ENCODE results near the gene CDH11. TPM values are rescaled to one million over a fixed set of nuclear protein-coding genes. Genes with fewer than 3 reads are reported as not detected.

The CDH11 gene, protein sequence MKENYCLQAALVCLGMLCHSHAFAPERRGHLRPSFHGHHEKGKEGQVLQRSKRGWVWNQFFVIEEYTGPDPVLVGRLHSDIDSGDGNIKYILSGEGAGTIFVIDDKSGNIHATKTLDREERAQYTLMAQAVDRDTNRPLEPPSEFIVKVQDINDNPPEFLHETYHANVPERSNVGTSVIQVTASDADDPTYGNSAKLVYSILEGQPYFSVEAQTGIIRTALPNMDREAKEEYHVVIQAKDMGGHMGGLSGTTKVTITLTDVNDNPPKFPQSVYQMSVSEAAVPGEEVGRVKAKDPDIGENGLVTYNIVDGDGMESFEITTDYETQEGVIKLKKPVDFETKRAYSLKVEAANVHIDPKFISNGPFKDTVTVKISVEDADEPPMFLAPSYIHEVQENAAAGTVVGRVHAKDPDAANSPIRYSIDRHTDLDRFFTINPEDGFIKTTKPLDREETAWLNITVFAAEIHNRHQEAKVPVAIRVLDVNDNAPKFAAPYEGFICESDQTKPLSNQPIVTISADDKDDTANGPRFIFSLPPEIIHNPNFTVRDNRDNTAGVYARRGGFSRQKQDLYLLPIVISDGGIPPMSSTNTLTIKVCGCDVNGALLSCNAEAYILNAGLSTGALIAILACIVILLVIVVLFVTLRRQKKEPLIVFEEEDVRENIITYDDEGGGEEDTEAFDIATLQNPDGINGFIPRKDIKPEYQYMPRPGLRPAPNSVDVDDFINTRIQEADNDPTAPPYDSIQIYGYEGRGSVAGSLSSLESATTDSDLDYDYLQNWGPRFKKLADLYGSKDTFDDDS
- total RNA-seq (not detected), polyA plus RNA-seq (not detected), total RNA-seq (0 to 0.26 (median 0) reads per million in 6 experiments)

DNA sequence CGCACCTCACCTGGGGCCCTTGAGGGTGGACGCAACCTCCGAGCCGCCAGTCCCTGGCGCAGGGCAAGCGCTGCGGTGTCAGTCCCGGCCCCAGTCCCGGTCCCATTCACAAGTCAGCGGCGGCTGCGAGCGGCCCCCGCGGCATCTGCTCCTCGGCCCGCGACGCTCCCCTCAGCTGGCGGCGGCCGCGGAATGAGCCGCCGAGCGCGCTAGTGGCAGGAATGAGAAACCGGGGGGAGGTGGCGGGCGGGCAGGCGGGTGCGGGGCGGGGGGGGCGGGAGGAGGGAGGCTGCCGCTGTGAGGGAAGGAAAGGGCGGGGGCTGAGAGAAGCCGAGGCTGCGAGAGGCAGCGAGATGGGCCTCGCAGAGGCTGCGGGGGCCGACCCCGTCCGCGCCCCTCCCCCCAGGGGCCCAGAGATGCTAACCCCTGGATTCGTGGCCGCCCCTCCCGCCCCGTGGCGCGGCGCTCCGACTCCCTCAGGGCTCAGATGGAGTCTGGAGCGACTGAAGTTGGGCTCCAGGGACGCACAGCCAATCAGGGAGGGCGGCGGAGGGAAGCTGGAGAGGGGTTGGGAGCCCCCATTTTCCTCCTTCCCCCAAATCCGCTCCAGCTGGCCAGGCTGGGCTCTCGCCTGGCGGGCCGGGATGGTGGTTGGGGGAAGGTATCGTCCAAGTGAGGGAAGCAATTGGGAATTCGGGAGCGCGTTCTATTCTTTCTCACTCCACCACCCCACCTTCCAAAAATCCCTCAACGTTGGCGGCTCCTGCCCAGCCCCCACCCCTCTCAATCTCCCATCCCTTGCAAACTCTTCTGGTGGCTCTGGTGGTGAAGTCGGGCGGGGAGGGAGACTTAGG is at the start of gene CDH11:
TSS of gene CDH11 (minus strand) at position 194 of the 854 bp plus-strand sequence. CDS start 117,194 bp downstream, outside the sequence.
- Mint-ChIP-seq H3K27me3 (peaks cover 14 to 51% (median 35%) of the 10 kb centered on the region in 5 donors), H3K9me3 (peaks cover 0 to 15% (median 0%) of the 10 kb centered on the region in 9 donors), H3K4me3 (no peak within 1 kb of the TSS), H3K4me1 (peaks cover 0 to 4% (median 0%) of the 10 kb centered on the region in 4 donors), H3K36me3 (peaks cover 0 to 8% (median 0%) of the 10 kb centered on the region in 3 donors), H3K27ac (no peak within 1 kb of the TSS)
- ATAC-seq (no peak), DNase-seq (no peak)
- POLR2A ChIA-PET = no interaction called here

DNA sequence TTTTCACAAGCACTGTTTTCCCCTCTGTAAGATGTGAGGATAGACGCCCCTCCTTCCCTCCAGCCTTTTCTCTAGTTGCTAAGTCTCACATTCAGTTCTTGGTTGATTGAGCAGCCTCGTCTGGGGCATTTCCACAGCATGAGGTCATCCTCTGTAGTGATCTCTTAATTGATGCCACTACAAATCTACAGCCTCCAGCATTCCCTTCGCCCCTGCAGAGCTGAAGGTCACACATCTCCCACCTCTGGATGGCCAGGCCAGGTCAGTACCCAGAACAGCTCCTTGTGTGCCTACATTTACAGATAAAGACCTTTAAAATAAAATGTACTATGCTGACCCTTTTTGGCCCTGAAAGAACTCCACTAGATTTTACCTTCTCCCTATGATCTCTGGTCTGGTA is 32.5 kb upstream of the CDH11 start:
- Mint-ChIP-seq H3K27me3 (no peaks in the 10 kb centered on the region), H3K36me3 (no peaks in the 10 kb centered on the region), H3K4me3 (no peak overlapping the region), H3K4me1 (no peaks in the 10 kb centered on the region), H3K27ac (no peak overlapping the region), H3K9me3 (peaks cover 4 to 21% (median 5%) of the 10 kb centered on the region in 9 donors)
- ATAC-seq (no peak), DNase-seq (no peak)
- POLR2A ChIA-PET = no interaction called here

DNA sequence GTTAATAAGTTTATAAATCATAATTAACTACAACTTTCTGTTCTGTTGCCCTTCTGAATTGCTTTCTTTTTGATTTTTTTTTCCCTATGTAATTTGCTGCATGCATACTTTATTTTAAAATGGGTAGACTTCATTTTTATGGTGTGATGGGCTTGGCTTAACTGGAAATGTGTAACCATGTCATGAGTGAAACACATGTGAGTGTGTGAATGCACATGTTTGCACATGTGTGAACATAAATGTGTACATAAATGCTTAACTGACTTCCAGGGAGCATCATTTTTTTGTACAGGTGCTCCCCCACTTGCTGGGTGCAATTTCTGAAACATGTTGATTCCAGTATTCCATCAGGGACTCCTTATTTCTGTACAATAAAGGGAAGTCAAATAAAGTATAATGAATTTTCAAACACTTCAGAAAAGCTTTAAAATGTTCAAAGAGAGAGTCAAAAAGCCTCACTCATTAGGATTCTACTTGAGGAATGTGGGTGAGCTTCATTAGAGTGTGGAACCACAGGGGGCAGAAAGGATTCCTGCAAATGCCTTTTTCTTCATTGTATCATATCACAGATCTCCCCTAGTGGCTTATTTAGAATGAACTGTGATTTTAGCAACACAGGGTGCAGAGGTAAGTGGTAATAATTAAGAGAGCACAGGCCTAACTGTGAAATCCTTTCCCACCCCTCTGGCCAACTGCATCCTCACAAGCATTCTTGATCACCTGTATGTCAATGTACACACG is 31.7 kb upstream of the CDH11 start:
- peaks cover 4 to 27% (median 7%) of the 10 kb centered on the region in 9 donors for H3K9me3 Mint-ChIP-seq
- DNase-seq (no peak), ATAC-seq (no peak)
- POLR2A ChIA-PET = no interaction called here
- no peaks in the 10 kb centered on the region for H3K27me3 Mint-ChIP-seq
- H3K4me1 Mint-ChIP-seq = no peaks in the 10 kb centered on the region
- H3K36me3 Mint-ChIP-seq = no peaks in the 10 kb centered on the region
- H3K27ac Mint-ChIP-seq = no peak overlapping the region
- H3K4me3 Mint-ChIP-seq = no peak overlapping the region

DNA sequence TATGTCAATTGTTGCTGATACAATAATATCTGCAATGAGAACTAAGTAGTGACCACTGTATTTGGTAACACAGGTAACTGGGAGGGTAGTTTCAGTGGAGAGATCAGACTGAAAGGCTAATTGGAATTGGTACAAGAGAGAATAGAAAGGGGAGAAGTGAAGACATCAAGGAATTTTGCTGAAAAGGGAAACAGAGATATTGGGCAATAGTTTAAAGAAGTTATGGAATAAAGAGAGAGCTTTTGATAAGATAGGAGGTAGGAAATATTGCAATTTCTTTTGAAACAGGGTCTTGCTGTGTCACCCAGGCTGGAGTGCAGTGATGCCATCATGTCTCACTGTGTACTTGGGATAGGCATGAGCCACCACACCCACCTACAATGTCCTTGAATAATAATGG is 26.9 kb upstream of the CDH11 start:
- DNase-seq = no peak
- Mint-ChIP-seq H3K27me3 (peaks cover 0 to 7% (median 0%) of the 10 kb centered on the region in 5 donors), H3K4me1 (no peaks in the 10 kb centered on the region), H3K4me3 (no peak overlapping the region), H3K36me3 (no peaks in the 10 kb centered on the region), H3K9me3 (peaks cover 0 to 31% (median 9%) of the 10 kb centered on the region in 9 donors), H3K27ac (no peak overlapping the region)
- POLR2A ChIA-PET = no interaction called here
- no peak for ATAC-seq

DNA sequence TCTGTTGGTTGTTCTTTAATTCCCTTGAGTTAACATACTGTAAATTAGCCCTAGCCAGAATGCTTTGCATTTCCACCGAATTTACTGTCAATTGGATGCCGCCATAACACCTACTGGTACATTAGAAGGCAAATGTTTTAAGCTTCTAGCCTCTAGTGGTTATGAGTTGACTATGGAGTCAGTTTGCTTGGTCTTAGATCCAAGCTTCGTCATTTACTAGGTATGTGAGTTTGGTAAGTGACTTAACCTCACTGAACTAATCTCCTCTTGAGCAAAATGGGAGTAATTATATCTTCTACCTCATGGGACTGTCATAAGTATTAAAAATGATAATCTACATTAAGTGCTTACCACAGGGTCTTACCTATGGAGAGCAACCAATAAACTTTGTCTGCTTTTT is 20.4 kb upstream of the CDH11 start:
- H3K4me3 Mint-ChIP-seq = no peak overlapping the region
- ATAC-seq (no peak), DNase-seq (no peak)
- no peak overlapping the region for H3K27ac Mint-ChIP-seq
- peaks cover 0 to 21% (median 8%) of the 10 kb centered on the region in 9 donors for H3K9me3 Mint-ChIP-seq
- H3K4me1 Mint-ChIP-seq = no peaks in the 10 kb centered on the region
- POLR2A ChIA-PET = no interaction called here
- H3K36me3 Mint-ChIP-seq = no peaks in the 10 kb centered on the region
- H3K27me3 Mint-ChIP-seq = peaks cover 0 to 3% (median 0%) of the 10 kb centered on the region in 5 donors

DNA sequence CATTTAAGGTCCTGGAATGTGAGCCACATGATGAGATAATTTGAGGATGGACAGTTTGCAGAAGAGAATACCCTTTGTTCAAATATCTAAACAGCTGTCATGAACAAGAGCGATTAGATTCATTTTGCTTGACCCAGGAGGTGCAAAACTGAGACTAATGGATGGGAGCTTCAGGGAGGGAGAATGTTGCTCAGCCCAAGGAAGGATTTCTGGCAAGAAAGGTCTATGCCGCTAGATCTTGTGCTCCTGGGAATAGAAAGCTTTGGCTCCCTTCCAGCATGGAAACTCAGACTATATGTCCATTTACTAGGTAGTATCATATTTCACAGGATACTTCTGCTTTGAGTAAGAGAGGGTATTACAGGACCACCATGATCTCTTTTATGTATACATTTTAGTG is 14.8 kb upstream of the CDH11 start:
- POLR2A ChIA-PET = no interaction called here
- Mint-ChIP-seq H3K4me3 (no peak overlapping the region), H3K4me1 (no peaks in the 10 kb centered on the region), H3K36me3 (peaks cover 0 to 6% (median 0%) of the 10 kb centered on the region in 3 donors), H3K27me3 (peaks cover 0 to 3% (median 0%) of the 10 kb centered on the region in 5 donors), H3K9me3 (peaks cover 0 to 9% (median 2%) of the 10 kb centered on the region in 9 donors), H3K27ac (no peak overlapping the region)
- ATAC-seq (no peak), DNase-seq (no peak)

DNA sequence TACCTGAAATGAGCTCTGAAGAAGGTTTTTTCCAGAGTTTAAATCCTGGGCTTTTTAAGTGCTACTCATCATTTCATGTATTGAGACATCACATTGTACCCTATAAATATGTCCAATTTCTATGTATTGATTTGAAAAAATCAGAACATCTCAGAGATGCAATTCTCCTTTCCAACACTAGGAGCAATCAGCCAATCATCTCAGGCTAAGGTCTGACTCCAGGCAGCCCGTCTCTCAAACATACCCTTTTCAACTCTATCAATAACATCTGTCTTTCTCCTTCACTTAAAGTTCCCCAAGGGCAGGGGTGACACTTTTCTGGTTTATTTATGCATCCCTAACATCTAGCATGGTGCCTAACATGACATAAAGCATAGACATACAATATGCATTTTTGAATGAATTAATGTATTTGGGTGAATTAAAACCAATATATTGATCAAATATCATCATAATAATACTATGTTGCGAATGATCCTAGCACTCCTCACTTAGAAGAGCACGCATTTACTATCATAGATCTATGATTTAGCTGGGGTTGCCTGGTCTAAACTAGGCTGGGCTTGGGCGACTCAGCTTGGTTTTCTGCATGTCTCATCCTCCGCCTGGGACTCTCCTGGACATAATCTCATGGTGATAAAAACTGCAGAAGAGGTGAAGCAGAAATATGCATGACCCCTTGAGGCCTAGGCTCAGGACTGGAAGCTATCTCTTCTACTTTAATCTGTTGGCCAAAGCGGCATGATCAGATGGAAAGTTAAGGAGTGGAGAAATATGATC is 5.2 kb upstream of the CDH11 start:
- peaks cover 6 to 22% (median 17%) of the 10 kb centered on the region in 5 donors for H3K27me3 Mint-ChIP-seq
- no peak overlapping the region for H3K4me3 Mint-ChIP-seq
- peaks cover 0 to 13% (median 0%) of the 10 kb centered on the region in 3 donors for H3K36me3 Mint-ChIP-seq
- no peak overlapping the region for H3K27ac Mint-ChIP-seq
- H3K9me3 Mint-ChIP-seq = peaks cover 0 to 11% (median 4%) of the 10 kb centered on the region in 9 donors
- ATAC-seq = no peak
- DNase-seq = no peak
- H3K4me1 Mint-ChIP-seq = peaks cover 0 to 2% (median 0%) of the 10 kb centered on the region in 4 donors
- POLR2A ChIA-PET = no interaction called here

DNA sequence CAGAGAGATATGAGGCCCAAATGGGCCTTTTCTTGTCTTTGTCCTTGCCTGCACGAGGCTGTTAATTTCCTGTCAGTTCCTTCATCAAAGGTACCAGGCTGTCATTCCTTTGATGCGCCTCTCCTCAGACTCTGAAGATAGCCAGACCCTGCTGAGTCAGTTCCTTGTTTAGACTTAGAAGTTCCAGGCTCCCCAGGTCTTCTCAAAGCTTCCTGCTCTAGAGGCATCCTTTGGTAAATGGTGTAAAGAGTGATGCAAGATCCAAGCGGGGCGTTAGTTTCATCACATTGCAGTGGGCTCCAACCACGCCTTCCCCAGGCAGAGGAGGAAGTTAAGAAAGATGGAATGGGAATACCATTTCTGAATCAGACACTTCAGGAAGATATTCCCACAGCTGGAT is 4.0 kb upstream of the CDH11 start:
- Mint-ChIP-seq H3K27ac (no peak overlapping the region), H3K36me3 (peaks cover 0 to 8% (median 0%) of the 10 kb centered on the region in 3 donors), H3K27me3 (peaks cover 6 to 22% (median 17%) of the 10 kb centered on the region in 5 donors), H3K9me3 (peaks cover 0 to 11% (median 2%) of the 10 kb centered on the region in 9 donors), H3K4me1 (peaks cover 0 to 2% (median 0%) of the 10 kb centered on the region in 4 donors), H3K4me3 (no peak overlapping the region)
- DNase-seq = no peak
- POLR2A ChIA-PET = no interaction called here
- no peak for ATAC-seq

DNA sequence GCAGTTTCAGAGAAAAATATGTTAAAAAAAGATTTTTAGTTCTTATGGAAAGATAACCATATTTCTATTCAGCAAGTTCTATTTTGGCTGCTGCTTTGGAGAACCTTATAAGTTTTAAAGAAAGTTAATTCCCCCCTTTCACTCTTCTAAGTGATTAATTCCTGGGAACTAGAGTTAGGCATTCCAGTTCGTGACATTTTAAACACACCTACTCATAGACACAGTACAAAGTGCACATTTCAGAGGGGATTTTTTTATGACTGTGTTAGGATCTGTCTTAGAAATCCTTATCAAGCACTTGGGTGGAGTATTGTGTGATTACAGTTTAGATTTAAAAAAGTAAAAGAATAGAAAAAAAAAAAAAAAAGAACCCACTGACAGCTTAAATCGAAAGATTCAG is 3.5 kb upstream of the CDH11 start:
- DNase-seq (no peak), ATAC-seq (no peak)
- Mint-ChIP-seq H3K27ac (no peak overlapping the region), H3K27me3 (peaks cover 8 to 27% (median 20%) of the 10 kb centered on the region in 5 donors), H3K4me3 (no peak overlapping the region), H3K4me1 (peaks cover 0 to 2% (median 0%) of the 10 kb centered on the region in 4 donors), H3K9me3 (peaks cover 0 to 13% (median 2%) of the 10 kb centered on the region in 9 donors), H3K36me3 (peaks cover 0 to 8% (median 0%) of the 10 kb centered on the region in 3 donors)
- POLR2A ChIA-PET = no interaction called here

DNA sequence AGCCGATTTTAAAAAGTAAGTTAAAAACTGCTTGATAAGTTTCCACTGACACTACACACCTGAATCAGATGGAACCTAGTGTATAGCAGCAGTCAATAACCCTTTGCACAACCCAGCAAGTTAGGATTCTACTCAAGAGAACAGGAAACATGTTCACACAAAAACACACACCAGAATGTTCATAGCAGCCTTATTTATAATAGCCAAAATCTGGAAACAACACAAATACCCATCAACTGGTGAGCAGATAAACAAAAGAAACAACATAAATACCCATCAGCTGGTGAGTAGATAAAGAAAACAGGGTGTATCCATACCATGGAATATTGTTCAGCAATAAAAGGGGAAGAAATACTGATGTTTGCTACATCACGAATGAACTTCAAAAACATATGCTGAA is 2.7 kb upstream of the CDH11 start:
- POLR2A ChIA-PET = no interaction called here
- H3K4me3 Mint-ChIP-seq = no peak overlapping the region
- peaks cover 0 to 12% (median 0%) of the 10 kb centered on the region in 9 donors for H3K9me3 Mint-ChIP-seq
- no peak for ATAC-seq
- H3K36me3 Mint-ChIP-seq = peaks cover 0 to 8% (median 0%) of the 10 kb centered on the region in 3 donors
- no peak for DNase-seq
- H3K27ac Mint-ChIP-seq = no peak overlapping the region
- H3K27me3 Mint-ChIP-seq = peaks cover 11 to 34% (median 25%) of the 10 kb centered on the region in 5 donors
- peaks cover 0 to 2% (median 0%) of the 10 kb centered on the region in 4 donors for H3K4me1 Mint-ChIP-seq

DNA sequence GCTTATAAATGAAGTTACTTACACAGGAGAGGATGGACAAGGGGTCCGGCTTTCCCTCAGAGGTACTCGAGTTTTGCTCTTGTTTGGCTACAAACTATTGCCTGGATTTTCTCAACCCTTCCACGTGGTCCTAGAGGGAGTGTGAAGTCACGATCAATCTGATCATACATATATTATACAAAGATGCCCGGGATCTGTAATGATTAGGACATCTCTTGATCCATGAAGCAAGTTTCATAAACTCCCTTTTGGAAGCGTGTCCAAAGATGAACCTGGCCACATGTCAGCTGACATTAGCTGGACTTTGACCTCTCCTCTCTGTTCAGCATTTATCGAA is 2.3 kb upstream of the CDH11 start:
- no peak for ATAC-seq
- peaks cover 0 to 2% (median 0%) of the 10 kb centered on the region in 4 donors for H3K4me1 Mint-ChIP-seq

More for the DNA sequence above, 2.3 kb upstream of the CDH11 start:
- H3K27ac Mint-ChIP-seq = no peak overlapping the region
- peaks cover 0 to 8% (median 0%) of the 10 kb centered on the region in 3 donors for H3K36me3 Mint-ChIP-seq
- no peak for DNase-seq
- POLR2A ChIA-PET = no interaction called here
- no peak overlapping the region for H3K4me3 Mint-ChIP-seq
- peaks cover 11 to 34% (median 27%) of the 10 kb centered on the region in 5 donors for H3K27me3 Mint-ChIP-seq
- H3K9me3 Mint-ChIP-seq = peaks cover 0 to 12% (median 0%) of the 10 kb centered on the region in 9 donors

All from naive thymus-derived CD8-positive, alpha-beta T cell (primary cell).